ENCODE data around the gene BTBD10.

GRCh38 chr11:13427440-13427839 is 35.6 kb downstream of the BTBD10 start:
- no peak for TF ChIP-seq POLR2A (IDR thresholded peaks at IDR 0.05)
- TF ChIP-seq, protein P1, sequence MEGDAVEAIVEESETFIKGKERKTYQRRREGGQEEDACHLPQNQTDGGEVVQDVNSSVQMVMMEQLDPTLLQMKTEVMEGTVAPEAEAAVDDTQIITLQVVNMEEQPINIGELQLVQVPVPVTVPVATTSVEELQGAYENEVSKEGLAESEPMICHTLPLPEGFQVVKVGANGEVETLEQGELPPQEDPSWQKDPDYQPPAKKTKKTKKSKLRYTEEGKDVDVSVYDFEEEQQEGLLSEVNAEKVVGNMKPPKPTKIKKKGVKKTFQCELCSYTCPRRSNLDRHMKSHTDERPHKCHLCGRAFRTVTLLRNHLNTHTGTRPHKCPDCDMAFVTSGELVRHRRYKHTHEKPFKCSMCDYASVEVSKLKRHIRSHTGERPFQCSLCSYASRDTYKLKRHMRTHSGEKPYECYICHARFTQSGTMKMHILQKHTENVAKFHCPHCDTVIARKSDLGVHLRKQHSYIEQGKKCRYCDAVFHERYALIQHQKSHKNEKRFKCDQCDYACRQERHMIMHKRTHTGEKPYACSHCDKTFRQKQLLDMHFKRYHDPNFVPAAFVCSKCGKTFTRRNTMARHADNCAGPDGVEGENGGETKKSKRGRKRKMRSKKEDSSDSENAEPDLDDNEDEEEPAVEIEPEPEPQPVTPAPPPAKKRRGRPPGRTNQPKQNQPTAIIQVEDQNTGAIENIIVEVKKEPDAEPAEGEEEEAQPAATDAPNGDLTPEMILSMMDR (IDR thresholded peaks at IDR 0.05), result no peak

Data from adrenal gland (tissue), 5 donors.